HG03432 (cell line): Measurements from ENCODE around the gene METRNL.

Source experiments
- ATAC-seq: cut with Tn5 transposase; IDR thresholded peaks from one replicate; pipeline ENCODE4 v1.9.1; 2021; ENCODE audit warnings: mild to moderate bottlenecking, moderate library complexity; ENCODE audit not compliant: unreplicated experiment

Gene METRNL

GRCh38 chr17:83089328-83090132 is 10.1 kb downstream of the METRNL start:
- no peak for ATAC-seq

GRCh38 chr17:83090444-83091256 is 11.2 kb downstream of the METRNL start:
- ATAC-seq: no peak

- ATAC-seq: no peak
These were observed 12.1 kb downstream of the METRNL start for GRCh38 chr17:83091257-83092141.

- no peak for ATAC-seq
These were observed 12.8 kb downstream of the METRNL start for GRCh38 chr17:83092186-83092585.

- no peak for ATAC-seq
These were observed 13.5 kb downstream of the METRNL start for GRCh38 chr17:83092931-83093330.

- ATAC-seq: no peak
These were observed 14.1 kb downstream of the METRNL start for GRCh38 chr17:83093506-83093905.

GRCh38 chr17:83094291-83094690 is 14.9 kb downstream of the METRNL start:
- ATAC-seq: no peak

GRCh38 chr17:83095016-83095415 is 15.6 kb downstream of the METRNL start:
- no peak for ATAC-seq

- ATAC-seq: no peak
These were observed 17.2 kb downstream of the METRNL start for GRCh38 chr17:83096401-83097224.

- ATAC-seq: no peak
These were observed 18.4 kb downstream of the METRNL start for GRCh38 chr17:83097831-83098230.

- ATAC-seq: no peak
These were observed 19.1 kb downstream of the METRNL start for GRCh38 chr17:83098241-83099085.

- no peak for ATAC-seq
These were observed 19.7 kb downstream of the METRNL start for GRCh38 chr17:83099086-83099555.

GRCh38 chr17:83099570-83100181 is 20.3 kb downstream of the METRNL start:
- ATAC-seq: no peak

GRCh38 chr17:83100220-83100852 is 20.9 kb downstream of the METRNL start:
- no peak for ATAC-seq

GRCh38 chr17:83100853-83101391 is 21.5 kb downstream of the METRNL start:
- ATAC-seq: no peak

- ATAC-seq: no peak
These were observed 22.5 kb downstream of the METRNL start for GRCh38 chr17:83101805-83102480.

- no peak for ATAC-seq
These were observed 24.0 kb downstream of the METRNL start for GRCh38 chr17:83103200-83103942.
